Panc1 (cell line): ENCODE measurements around the gene OAS3. TPM values are rescaled to one million over a fixed set of nuclear protein-coding genes. Genes with fewer than 3 reads are reported as not detected.

Source experiments
- ATAC-seq: fragments of 200-7000 bp; cut with Tn5 transposase; 2 replicates; pipeline ENCODE4 v1.9.1; 2020; ENCODE audit warnings: mild to moderate bottlenecking, moderate library complexity
- BruUV-seq: library from RNA; stranded (reverse); fragments of 400-500 nt; replicated peaks from 2 replicates; lab custom pipeline; 2021; lab: Mats Ljungman, UMichigan
- CTCF ChIA-PET: fragments of 300-600 bp; sonication (Branson Sonifier 250); formaldehyde crosslinking; loops from one replicate; lab custom pipeline; 2022; ENCODE audit warnings: antibody characterized with exemption; lab: Charles Lee
- POLR2A ChIA-PET: fragments of 300-600 bp; sonication (Branson Sonifier 250); formaldehyde crosslinking; loops from one replicate; lab custom pipeline; 2022; ENCODE audit warnings: antibody characterized with exemption; lab: Charles Lee
- DNase-seq: peaks from one replicate; pipeline ENCODE4 v3.0.0-alpha.2; 2010; ENCODE audit warnings: low read depth, low spot score
- H3K27ac ChIP-seq: 2 replicates; pipeline ENCODE4 v1.5.1; 2011; ENCODE audit warnings: mild to moderate bottlenecking, low read length, inconsistent platforms
- H3K27me3 ChIP-seq: fragments of 200-500 bp; sonication (Bioruptor generic); 2 replicates; pipeline ENCODE4 v1.6.0; 2014; ENCODE audit warnings: low read length, inconsistent platforms; ENCODE audit not compliant: control insufficient read depth, insufficient read depth
- H3K36me3 ChIP-seq: fragments of 200-500 bp; sonication (Bioruptor generic); 2 replicates; pipeline ENCODE4 v1.5.1; 2014; ENCODE audit warnings: inconsistent platforms, mild to moderate bottlenecking, low read length, moderate library complexity; ENCODE audit not compliant: control insufficient read depth, insufficient read depth
- H3K4me1 ChIP-seq: 2 replicates; pipeline ENCODE4 v1.5.1; 2011; ENCODE audit warnings: inconsistent platforms, mild to moderate bottlenecking, low read length, moderate library complexity; ENCODE audit not compliant: control insufficient read depth, insufficient read depth
- H3K4me3 ChIP-seq, 2 experiments: 2 replicates each; pipeline ENCODE4 v1.5.1; 2011 to 2012; ENCODE audit warnings: low read depth in 2 of 2, low read length in 2 of 2, mild to moderate bottlenecking in 2 of 2, inconsistent platforms in 1 of 2, moderate library complexity in 1 of 2
- H3K9me3 ChIP-seq: fragments of 200-500 bp; sonication (Bioruptor generic); 2 replicates; pipeline ENCODE4 v1.5.1; 2014; ENCODE audit warnings: low read depth, mild to moderate bottlenecking, inconsistent platforms, low read length, moderate library complexity; ENCODE audit not compliant: control insufficient read depth, insufficient read depth
- CTCF ChIP-seq: fragments of 450-650 bp; IDR thresholded peaks from 2 replicates; pipeline ENCODE4 v1.5.1; 2017; ENCODE audit warnings: mild to moderate bottlenecking
- POLR2AphosphoS5 ChIP-seq: IDR thresholded peaks from 2 replicates; pipeline ENCODE4 v1.6.1; 2012; ENCODE audit warnings: mild to moderate bottlenecking, low read depth, low read length, moderate library complexity
- REST ChIP-seq, 2 experiments: IDR thresholded peaks; 2 replicates each; pipeline ENCODE4 v1.6.1; 2011 to 2012; ENCODE audit warnings: low read depth in 2 of 2, control low read depth in 1 of 2, low read length in 1 of 2, mild to moderate bottlenecking in 1 of 2, moderate library complexity in 1 of 2; ENCODE audit not compliant: insufficient read depth in 1 of 2
- SIN3A ChIP-seq: IDR thresholded peaks from 2 replicates; pipeline ENCODE4 v1.6.1; 2012; ENCODE audit warnings: low read depth, mild to moderate bottlenecking, low read length, moderate library complexity, borderline replicate concordance; ENCODE audit not compliant: insufficient read depth
- TCF7L2 ChIP-seq: IDR thresholded peaks from 2 replicates; pipeline ENCODE4 v1.6.1; 2011; ENCODE audit warnings: mild to moderate bottlenecking, low read depth, low read length, inconsistent platforms
- in situ Hi-C: cut with HindIII; loops from 2 replicates; pipeline ENCODE4 v1.10.0; 2016; ENCODE audit warnings: low sequenced_read_pairs, low pct_unique_long_range_greater_than_20kb
- intact Hi-C: fragments of 100-400 bp; cut with micrococcal nuclease; formaldehyde crosslinking; loops from one replicate; pipeline ENCODE4 v1.10.0; 2022; ENCODE audit not compliant: unreplicated experiment
- total RNA-seq: library from RNA; stranded (reverse); gene quantifications from one replicate; pipeline ENCODE4 v1.2.1, GENCODE V29; 2021; ENCODE audit not compliant: unreplicated experiment

Gene OAS3
- total RNA-seq, 1 experiment from 2014 or later = 33.3 TPM

DNA sequence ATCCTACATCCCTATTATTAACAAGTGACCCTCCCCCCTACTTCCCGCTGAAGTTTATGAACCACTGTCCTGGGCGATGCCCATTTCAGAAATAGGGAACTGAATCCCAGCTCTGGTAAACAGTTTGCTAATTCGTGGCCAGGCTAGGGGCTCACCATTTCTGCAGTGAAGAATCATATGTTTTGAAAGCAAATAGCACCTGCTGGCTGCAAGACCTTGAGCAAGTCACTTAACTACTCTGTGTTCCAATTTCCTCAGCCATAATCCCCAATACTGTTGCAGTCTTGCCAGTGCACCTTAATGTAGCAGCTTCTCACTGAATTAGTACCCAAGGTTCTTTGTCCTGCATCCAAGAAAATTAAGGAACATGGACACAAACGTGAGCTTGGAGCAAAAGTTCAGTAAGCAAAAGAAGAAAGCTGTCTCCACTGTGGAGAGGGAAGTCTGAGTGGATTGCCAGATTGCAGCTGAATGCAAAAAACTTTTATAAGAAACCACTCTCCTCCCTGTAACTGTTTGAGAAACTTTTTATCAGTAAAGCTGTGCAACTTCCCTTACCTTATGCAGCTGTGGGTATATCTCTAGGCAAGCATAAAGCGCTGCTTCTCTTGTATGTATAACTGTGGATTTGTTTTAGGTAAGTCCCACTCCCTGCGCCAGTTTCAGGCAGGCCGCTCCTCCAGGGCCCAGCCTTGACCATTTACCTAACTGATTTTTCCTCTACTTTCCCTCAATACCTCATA lies 30.7 kb upstream of the OAS3 start:
- intact Hi-C loops (no loop called here), in situ Hi-C loops (no loop called here)
- Histone ChIP-seq H3K27me3 (no peaks in the 10 kb centered on the region; the same call in 1 of the 2 replicates), H3K36me3 (no peaks in the 10 kb centered on the region), H3K27ac (no peak overlapping the region), H3K4me3 (peak overlapping the region in 1 of 2 experiments; percentile 45; a peak in 3 of 4 replicates), H3K9me3 (no peaks in the 10 kb centered on the region), H3K4me1 (no peaks in the 10 kb centered on the region; the same call in 1 of the 2 replicates)
- DNase-seq (no peak), ATAC-seq (no peak)
- TF ChIP-seq REST (IDR thresholded peaks at IDR 0.05; ENCODE audit: insufficient read depth in 1 of 2, low read depth in 2 of 2, low read length in 1 of 2) = no peak
- no peak for TF ChIP-seq POLR2AphosphoS5
- TF ChIP-seq SIN3A = no peak
- no peak for TF ChIP-seq TCF7L2
- TF ChIP-seq CTCF = no peak
- ChIA-PET CTCF (interaction anchor here (1.1 kb wide), 1 partner anchor 85 kb away, joined by 3 read pairs; no protein-coding TSS in a partner anchor), POLR2A (no interaction called here)
- no TSS peak for BruUV-seq

GRCh38 chr12:112908548-112908947 lies 29.7 kb upstream of the OAS3 start:
- intact Hi-C loops = no loop called here
- Histone ChIP-seq H3K27ac (no peak overlapping the region), H3K4me1 (no peaks in the 10 kb centered on the region; the same call in 1 of the 2 replicates), H3K4me3 (no peak overlapping the region), H3K9me3 (peaks cover 7% of the 10 kb centered on the region; the same call in 1 of the 2 replicates), H3K27me3 (no peaks in the 10 kb centered on the region; the same call in 1 of the 2 replicates), H3K36me3 (no peaks in the 10 kb centered on the region)
- ChIA-PET POLR2A (no interaction called here), CTCF (no interaction called here)
- BruUV-seq = no TSS peak
- TF ChIP-seq SIN3A (no peak), REST (IDR thresholded peaks at IDR 0.05; ENCODE audit: insufficient read depth in 1 of 2, low read depth in 2 of 2, low read length in 1 of 2) (no peak)
- no peak for DNase-seq
- in situ Hi-C loops = no loop called here
- no peak for ATAC-seq
